NB4 (cell line): ENCODE results near the gene ANGEL1.
A peak's percentile ranks its signal among the peaks of the same experiment; 100 is the strongest.

Source experiments
- DNase-seq: peaks from one replicate; pipeline ENCODE4 v3.0.0; 2010; ENCODE audit warnings: low read depth
- H3K4me3 ChIP-seq: one replicate; pipeline ENCODE4 v1.5.1; 2011; ENCODE audit warnings: mild to moderate bottlenecking, low read depth, low read length, moderate library complexity
- CTCF ChIP-seq: IDR thresholded peaks from one replicate; pipeline ENCODE4 v1.5.1; 2012; ENCODE audit warnings: low read depth, low read length
- MAX ChIP-seq: IDR thresholded peaks from 2 replicates; pipeline ENCODE4 v1.6.1; 2011; ENCODE audit warnings: low read depth, low read length
- MYC ChIP-seq: IDR thresholded peaks from 2 replicates; pipeline ENCODE4 v1.6.1; 2011; ENCODE audit warnings: low read depth, low read length
- POLR2A ChIP-seq: IDR thresholded peaks from 2 replicates; pipeline ENCODE4 v1.6.1; 2011; ENCODE audit warnings: mild to moderate bottlenecking; ENCODE audit not compliant: insufficient read length; ENCODE audit errors: extremely low read depth

ANGEL1 gene

GRCh38 chr14:76776428-76777251, 36.0 kb downstream of the ANGEL1 start:
- H3K4me3 ChIP-seq, result no peak overlapping the region
- DNase-seq, result peak; percentile 77
- peak; percentile 9 for TF ChIP-seq CTCF
- TF ChIP-seq MYC, result peak; percentile 45; the same call in 1 of the 2 replicates
- peak; percentile 58; the same call in 1 of the 2 replicates for TF ChIP-seq MAX
- no peak for TF ChIP-seq POLR2A

- no peak for DNase-seq
- TF ChIP-seq MAX (no peak), POLR2A (no peak), MYC (no peak), CTCF (no peak)
- no peak overlapping the region for H3K4me3 ChIP-seq
These were observed 36.8 kb downstream of the ANGEL1 start for GRCh38 chr14:76775695-76776427.

- TF ChIP-seq CTCF (no peak), MAX (no peak), MYC (no peak), POLR2A (no peak)
- no peak for DNase-seq
- no peak overlapping the region for H3K4me3 ChIP-seq
These were observed 37.6 kb downstream of the ANGEL1 start for GRCh38 chr14:76774821-76775694.

- H3K4me3 ChIP-seq, result no peak overlapping the region
- DNase-seq, result no peak
- TF ChIP-seq POLR2A, result no peak
- no peak for TF ChIP-seq MAX
- no peak for TF ChIP-seq MYC
- TF ChIP-seq CTCF, result no peak
These were observed 38.5 kb downstream of the ANGEL1 start for GRCh38 chr14:76773956-76774820.
